Mammary epithelial cell (primary cell): ENCODE results near the gene TAF3.

Experiments used
- EZH2 ChIP-seq: IDR thresholded peaks from 2 replicates; pipeline ENCODE4 v1.6.1; 2012; ENCODE audit warnings: low read length, inconsistent platforms, borderline replicate concordance
- TF ChIP-seq, protein P1 (sequence below), 2 donors: IDR thresholded peaks in 1 of 2; conservative IDR thresholded peaks in 1 of 2; 2 replicates each; pipeline ENCODE4 v1.5.1; 2011 to 2012; ENCODE audit warnings: inconsistent platforms in 2 of 2, low read length in 2 of 2, mild to moderate bottlenecking in 2 of 2, control low read depth in 1 of 2, low read depth in 1 of 2; ENCODE audit not compliant: insufficient read depth in 1 of 2; ENCODE audit errors: extremely low read depth in 1 of 2

GRCh38 chr10:8032558-8032957, 214.3 kb downstream of the TAF3 start:
- TF ChIP-seq, protein P1, sequence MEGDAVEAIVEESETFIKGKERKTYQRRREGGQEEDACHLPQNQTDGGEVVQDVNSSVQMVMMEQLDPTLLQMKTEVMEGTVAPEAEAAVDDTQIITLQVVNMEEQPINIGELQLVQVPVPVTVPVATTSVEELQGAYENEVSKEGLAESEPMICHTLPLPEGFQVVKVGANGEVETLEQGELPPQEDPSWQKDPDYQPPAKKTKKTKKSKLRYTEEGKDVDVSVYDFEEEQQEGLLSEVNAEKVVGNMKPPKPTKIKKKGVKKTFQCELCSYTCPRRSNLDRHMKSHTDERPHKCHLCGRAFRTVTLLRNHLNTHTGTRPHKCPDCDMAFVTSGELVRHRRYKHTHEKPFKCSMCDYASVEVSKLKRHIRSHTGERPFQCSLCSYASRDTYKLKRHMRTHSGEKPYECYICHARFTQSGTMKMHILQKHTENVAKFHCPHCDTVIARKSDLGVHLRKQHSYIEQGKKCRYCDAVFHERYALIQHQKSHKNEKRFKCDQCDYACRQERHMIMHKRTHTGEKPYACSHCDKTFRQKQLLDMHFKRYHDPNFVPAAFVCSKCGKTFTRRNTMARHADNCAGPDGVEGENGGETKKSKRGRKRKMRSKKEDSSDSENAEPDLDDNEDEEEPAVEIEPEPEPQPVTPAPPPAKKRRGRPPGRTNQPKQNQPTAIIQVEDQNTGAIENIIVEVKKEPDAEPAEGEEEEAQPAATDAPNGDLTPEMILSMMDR (conservative IDR thresholded peaks at IDR 0.05 in 1 of 2, IDR thresholded peaks at IDR 0.05 in 1 of 2; ENCODE audit: extremely low read depth in 1 of 2, insufficient read depth in 1 of 2, low read depth in 1 of 2, low read length in 2 of 2), result no peak
- no peak for TF ChIP-seq EZH2
